Smooth muscle cell (in vitro differentiated cells): ENCODE results near the gene CFAP46. TPM values are rescaled to one million over a fixed set of nuclear protein-coding genes. Genes with fewer than 3 reads are reported as not detected.
"Not testable (repeated sequence)": the region's sequence is repeated elsewhere in the genome, so short reads cannot be mapped to it uniquely, and the experiment has no call there.

ENCODE experiments used
- DNase-seq: peaks from one replicate; lab custom pipeline; 2025; ENCODE audit not compliant: unreplicated experiment; lab: John Stamatoyannopoulos, UW
- H2AFZ ChIP-seq: fragments of 200-600 bp; sonication (generic); 2 replicates; pipeline ENCODE4 v1.6.0; 2016; ENCODE audit warnings: antibody characterized with exemption, low read depth, mild to moderate bottlenecking
- H3F3A ChIP-seq: fragments of 200-600 bp; sonication (generic); 2 replicates; pipeline ENCODE4 v1.6.0; 2017; ENCODE audit warnings: antibody characterized with exemption, low read depth
- H3K27ac ChIP-seq: fragments of 200-600 bp; sonication (generic); 2 replicates; pipeline ENCODE4 v1.5.1; 2016; ENCODE audit warnings: low read depth, mild to moderate bottlenecking
- H3K27me3 ChIP-seq: fragments of 200-600 bp; sonication (generic); 2 replicates; pipeline ENCODE4 v1.6.1; 2016; ENCODE audit warnings: low read depth, mild to moderate bottlenecking
- H3K36me3 ChIP-seq: fragments of 200-600 bp; sonication (generic); 2 replicates; pipeline ENCODE4 v1.5.1; 2016; ENCODE audit warnings: low read depth
- H3K4me1 ChIP-seq: fragments of 200-600 bp; sonication (generic); 2 replicates; pipeline ENCODE4 v1.5.1; 2016; ENCODE audit warnings: low read depth
- H3K4me2 ChIP-seq: fragments of 200-600 bp; sonication (generic); 2 replicates; pipeline ENCODE4 v1.6.0; 2016; ENCODE audit warnings: mild to moderate bottlenecking
- H3K4me3 ChIP-seq: fragments of 200-600 bp; sonication (generic); 2 replicates; pipeline ENCODE4 v1.5.1; 2016; ENCODE audit warnings: mild to moderate bottlenecking
- H3K79me2 ChIP-seq: fragments of 200-600 bp; sonication (generic); 2 replicates; pipeline ENCODE4 v1.6.0; 2016; ENCODE audit warnings: low read depth, mild to moderate bottlenecking
- H3K9ac ChIP-seq: fragments of 200-600 bp; sonication (generic); 2 replicates; pipeline ENCODE4 v1.6.0; 2016; ENCODE audit warnings: low read depth
- H3K9me3 ChIP-seq: fragments of 200-600 bp; sonication (generic); replicated peaks from 2 replicates; pipeline ENCODE4 v1.5.1; 2016; ENCODE audit warnings: low read depth
- H4K20me1 ChIP-seq: fragments of 200-600 bp; sonication (generic); 2 replicates; pipeline ENCODE4 v1.6.0; 2016; ENCODE audit warnings: low read depth
- WGBS: methylation state at CpG from one replicate; pipeline ENCODE4 v1.1.7; 2016; ENCODE audit warnings: low lambda C conversion rate; 5-methylcytosine and 5-hydroxymethylcytosine counted together
- polyA plus RNA-seq: library from polyadenylated mRNA; unstranded; fragments of >200 nt; fragmentation: Nextera tagmentation; extraction: Ambion mirVana; gene quantifications from 2 replicates; pipeline ENCODE4 v1.2.1, GENCODE V29; 2016
- total RNA-seq: library from RNA; depleted of rRNA; stranded (reverse); fragments of >200 nt; gene quantifications from 2 replicates; pipeline ENCODE4 v1.2.3, GENCODE V29; 2014
- TF ChIP-seq, protein P1 (sequence below): fragments of 200-600 bp; sonication (generic); IDR thresholded peaks from 2 replicates; pipeline ENCODE4 v1.5.1; 2017; ENCODE audit warnings: borderline replicate concordance, mild to moderate bottlenecking, antibody characterized with exemption; ENCODE audit not compliant: insufficient read depth, poor library complexity, severe bottlenecking

CFAP46 gene
- total and polyA plus RNA-seq, 2 experiments from 2014 or later: 1.1 to 2.0 TPM

GRCh38 chr10:132958883-132959558 is 16.7 kb upstream of the CFAP46 start:
- Histone ChIP-seq H2AFZ (no peak overlapping the region), H3K79me2 (no peaks in the 10 kb centered on the region), H3K9ac (no peak overlapping the region), H3K36me3 (no peaks in the 10 kb centered on the region), H3K4me3 (no peak overlapping the region), H3F3A (no peaks in the 10 kb centered on the region), H3K27me3 (peaks cover 7% of the 10 kb centered on the region), H3K27ac (no peak overlapping the region), H4K20me1 (no peaks in the 10 kb centered on the region), H3K4me1 (no peaks in the 10 kb centered on the region), H3K9me3 (no peaks in the 10 kb centered on the region), H3K4me2 (no peak overlapping the region)
- no peak for DNase-seq
- TF ChIP-seq, protein P1, sequence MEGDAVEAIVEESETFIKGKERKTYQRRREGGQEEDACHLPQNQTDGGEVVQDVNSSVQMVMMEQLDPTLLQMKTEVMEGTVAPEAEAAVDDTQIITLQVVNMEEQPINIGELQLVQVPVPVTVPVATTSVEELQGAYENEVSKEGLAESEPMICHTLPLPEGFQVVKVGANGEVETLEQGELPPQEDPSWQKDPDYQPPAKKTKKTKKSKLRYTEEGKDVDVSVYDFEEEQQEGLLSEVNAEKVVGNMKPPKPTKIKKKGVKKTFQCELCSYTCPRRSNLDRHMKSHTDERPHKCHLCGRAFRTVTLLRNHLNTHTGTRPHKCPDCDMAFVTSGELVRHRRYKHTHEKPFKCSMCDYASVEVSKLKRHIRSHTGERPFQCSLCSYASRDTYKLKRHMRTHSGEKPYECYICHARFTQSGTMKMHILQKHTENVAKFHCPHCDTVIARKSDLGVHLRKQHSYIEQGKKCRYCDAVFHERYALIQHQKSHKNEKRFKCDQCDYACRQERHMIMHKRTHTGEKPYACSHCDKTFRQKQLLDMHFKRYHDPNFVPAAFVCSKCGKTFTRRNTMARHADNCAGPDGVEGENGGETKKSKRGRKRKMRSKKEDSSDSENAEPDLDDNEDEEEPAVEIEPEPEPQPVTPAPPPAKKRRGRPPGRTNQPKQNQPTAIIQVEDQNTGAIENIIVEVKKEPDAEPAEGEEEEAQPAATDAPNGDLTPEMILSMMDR: no peak
- 93% methylated on average over 23 of the region's 23 CpGs for WGBS

DNA sequence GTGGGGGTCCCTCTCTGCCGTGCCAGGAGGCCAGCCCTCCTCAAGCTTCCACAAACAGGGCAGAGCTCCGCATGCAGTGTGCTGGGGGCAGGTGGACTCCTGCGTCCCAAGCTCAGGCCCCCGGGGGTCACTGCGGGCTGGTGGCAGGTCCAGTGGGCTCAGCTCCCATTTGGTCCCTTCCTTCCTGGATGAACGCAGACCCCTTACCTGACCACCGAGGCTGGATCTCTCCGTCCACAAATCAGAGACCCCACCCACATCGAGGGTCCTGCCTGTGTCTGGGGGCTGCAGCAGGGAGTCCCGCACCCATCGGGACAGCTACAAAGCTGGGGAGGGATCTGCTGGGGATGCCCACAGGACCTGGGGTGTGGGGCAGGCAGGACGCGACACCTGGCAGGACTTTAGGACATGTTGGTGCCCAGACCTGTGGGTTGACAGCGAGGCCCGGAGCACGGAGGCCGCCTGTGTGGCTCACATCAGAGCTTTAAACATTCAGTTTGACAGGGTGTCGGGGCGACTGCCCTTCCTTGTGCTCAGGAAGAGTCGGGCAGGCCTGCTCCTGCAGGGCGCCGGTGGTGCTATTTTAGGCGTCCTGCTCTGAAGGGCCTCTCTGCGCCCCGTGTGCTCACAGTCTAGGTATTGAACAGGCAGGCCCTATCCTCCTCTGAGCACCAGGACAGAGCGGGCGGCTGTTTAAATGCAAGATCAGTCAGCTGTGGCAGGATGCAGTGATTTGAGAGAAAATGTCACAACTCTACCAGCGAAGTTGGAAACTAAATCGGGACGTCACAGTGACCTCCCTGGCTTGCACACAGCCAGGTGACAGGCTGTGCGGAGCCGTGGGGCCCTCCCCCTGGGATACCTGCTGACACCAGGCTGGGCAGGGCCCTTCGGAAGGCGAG is 15.9 kb upstream of the CFAP46 start:
- no peak for DNase-seq
- H3K27me3 ChIP-seq: peaks cover 8% of the 10 kb centered on the region
- no peak overlapping the region for H3K4me2 ChIP-seq
- no peak overlapping the region for H3K4me3 ChIP-seq
- H3K79me2 ChIP-seq: no peaks in the 10 kb centered on the region
- WGBS: 91% methylated on average over 34 of the region's 34 CpGs
- H3K9ac ChIP-seq: no peak overlapping the region
- H4K20me1 ChIP-seq: no peaks in the 10 kb centered on the region
- H3F3A ChIP-seq: no peaks in the 10 kb centered on the region
- H3K9me3 ChIP-seq: no peaks in the 10 kb centered on the region
- no peaks in the 10 kb centered on the region for H3K36me3 ChIP-seq
- no peaks in the 10 kb centered on the region for H3K4me1 ChIP-seq
- no peak overlapping the region for H3K27ac ChIP-seq
- H2AFZ ChIP-seq: no peak overlapping the region
- TF ChIP-seq, protein P1: no peak

DNA sequence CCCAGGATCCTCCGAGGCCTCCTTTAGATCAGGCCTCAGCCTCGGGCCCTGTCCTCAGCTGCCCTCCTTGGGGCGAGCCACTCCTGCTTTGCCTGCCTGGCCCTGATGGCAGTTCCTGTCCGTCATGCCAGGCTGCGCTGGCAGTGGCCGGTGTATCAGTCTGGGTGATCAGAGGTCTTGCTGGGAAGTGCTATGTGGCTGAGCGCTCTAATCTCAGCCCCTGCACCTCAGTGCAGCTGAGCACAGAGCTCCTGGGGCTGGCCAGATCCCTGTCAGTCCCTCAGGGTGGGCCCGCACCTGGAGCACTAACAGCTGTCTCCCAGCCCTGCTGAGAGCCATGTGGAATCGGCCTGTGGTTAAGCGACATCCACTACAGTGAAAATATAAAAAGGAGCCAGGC is 14.8 kb upstream of the CFAP46 start:
- Histone ChIP-seq H3F3A (no peaks in the 10 kb centered on the region), H3K27me3 (peaks cover 19% of the 10 kb centered on the region), H3K4me2 (no peak overlapping the region), H2AFZ (no peak overlapping the region), H3K4me1 (no peaks in the 10 kb centered on the region), H3K27ac (no peak overlapping the region), H4K20me1 (no peaks in the 10 kb centered on the region), H3K36me3 (no peaks in the 10 kb centered on the region), H3K79me2 (no peaks in the 10 kb centered on the region), H3K9ac (no peak overlapping the region), H3K9me3 (no peaks in the 10 kb centered on the region), H3K4me3 (no peak overlapping the region)
- DNase-seq: no peak
- WGBS: 94% methylated on average over 10 of the region's 10 CpGs
- TF ChIP-seq, protein P1: no peak

DNA sequence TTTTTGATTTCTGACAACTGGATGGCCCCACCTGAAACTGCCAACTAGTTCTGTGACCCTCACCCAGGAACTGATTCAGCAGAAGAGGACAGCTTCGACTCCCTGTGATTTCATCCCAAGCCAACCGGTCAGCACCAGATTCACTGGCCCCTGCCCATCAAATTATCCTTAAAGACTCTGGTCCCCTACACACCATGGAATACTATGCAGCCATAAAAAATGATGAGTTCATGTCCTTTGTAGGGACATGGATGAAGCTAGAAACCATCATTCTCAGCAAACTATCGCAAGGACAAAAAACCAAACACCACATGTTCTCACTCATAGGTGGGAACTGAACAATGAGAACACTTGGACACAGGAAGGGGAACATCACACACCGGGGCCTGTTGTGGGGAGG is 13.9 kb upstream of the CFAP46 start:
- H3K4me2 ChIP-seq, H3K4me3 ChIP-seq, DNase-seq, H3K79me2 ChIP-seq, H3K4me1 ChIP-seq, H3F3A ChIP-seq, H4K20me1 ChIP-seq, H2AFZ ChIP-seq, H3K9ac ChIP-seq, H3K36me3 ChIP-seq, H3K27ac ChIP-seq, H3K9me3 ChIP-seq: not testable (repeated sequence)
- WGBS: 94% methylated on average over 4 of the region's 4 CpGs
- H3K27me3 ChIP-seq: peaks cover 25% of the 10 kb centered on the region
